ENCODE data around the gene GARIN3. TPM values are rescaled to one million over a fixed set of nuclear protein-coding genes. Genes with fewer than 3 reads are reported as not detected.

The GARIN3 gene
- total RNA-seq, 4 donors from 2014 or later, result not detected

GRCh38 chr5:157203417-157203816, 37.4 kb upstream of the GARIN3 start:
- 85 to 93% methylated on average over 4 of the region's 4 CpGs for WGBS, 2 donors

DNA sequence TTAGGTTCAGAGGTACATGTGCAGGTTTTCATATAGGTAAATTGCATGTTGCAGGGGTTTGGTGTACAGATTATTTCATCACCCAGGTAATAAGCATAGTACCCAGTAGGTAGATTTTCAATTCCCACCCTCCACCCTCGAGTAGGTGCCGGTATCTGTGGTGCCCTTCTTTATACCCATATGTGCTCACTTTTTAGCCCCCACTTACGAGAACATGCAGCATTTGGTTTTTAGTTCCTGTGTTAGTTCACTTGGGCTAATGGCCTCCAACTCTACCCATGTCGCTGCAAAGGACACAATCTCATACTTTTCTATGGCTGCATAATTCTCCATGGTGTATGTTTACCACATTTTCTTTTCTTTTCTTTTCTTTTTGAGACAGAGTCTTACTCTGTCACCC, 35.8 kb upstream of the GARIN3 start:
- no peaks in the 10 kb centered on the region for H3K27me3 ChIP-seq
- no peaks in the 10 kb centered on the region for H3K4me1 ChIP-seq
- no peaks in the 10 kb centered on the region for H3K9me3 ChIP-seq
- no peak for DNase-seq
- no peak for TF ChIP-seq POLR2A (IDR thresholded peaks at IDR 0.05)
- TF ChIP-seq, protein P1, sequence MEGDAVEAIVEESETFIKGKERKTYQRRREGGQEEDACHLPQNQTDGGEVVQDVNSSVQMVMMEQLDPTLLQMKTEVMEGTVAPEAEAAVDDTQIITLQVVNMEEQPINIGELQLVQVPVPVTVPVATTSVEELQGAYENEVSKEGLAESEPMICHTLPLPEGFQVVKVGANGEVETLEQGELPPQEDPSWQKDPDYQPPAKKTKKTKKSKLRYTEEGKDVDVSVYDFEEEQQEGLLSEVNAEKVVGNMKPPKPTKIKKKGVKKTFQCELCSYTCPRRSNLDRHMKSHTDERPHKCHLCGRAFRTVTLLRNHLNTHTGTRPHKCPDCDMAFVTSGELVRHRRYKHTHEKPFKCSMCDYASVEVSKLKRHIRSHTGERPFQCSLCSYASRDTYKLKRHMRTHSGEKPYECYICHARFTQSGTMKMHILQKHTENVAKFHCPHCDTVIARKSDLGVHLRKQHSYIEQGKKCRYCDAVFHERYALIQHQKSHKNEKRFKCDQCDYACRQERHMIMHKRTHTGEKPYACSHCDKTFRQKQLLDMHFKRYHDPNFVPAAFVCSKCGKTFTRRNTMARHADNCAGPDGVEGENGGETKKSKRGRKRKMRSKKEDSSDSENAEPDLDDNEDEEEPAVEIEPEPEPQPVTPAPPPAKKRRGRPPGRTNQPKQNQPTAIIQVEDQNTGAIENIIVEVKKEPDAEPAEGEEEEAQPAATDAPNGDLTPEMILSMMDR (IDR thresholded peaks at IDR 0.05), result no peak
- no peaks in the 10 kb centered on the region for H3K36me3 ChIP-seq
- no peak overlapping the region for H3K4me3 ChIP-seq (replicated peaks in 1 of 3)
- intact Hi-C loops (cut with DNase I), result no loop called here
- 76 to 88% methylated on average over 4 of the region's 4 CpGs for WGBS, 2 donors
- no peak overlapping the region for H3K27ac ChIP-seq

More at GRCh38 chr5:157203417-157203816, 37.4 kb upstream of the GARIN3 start:
- H3K9me3 ChIP-seq, result no peaks in the 10 kb centered on the region
- no peak for TF ChIP-seq POLR2A (IDR thresholded peaks at IDR 0.05)
- TF ChIP-seq, protein P1 (IDR thresholded peaks at IDR 0.05), result no peak
- H3K4me1 ChIP-seq, result no peaks in the 10 kb centered on the region
- no peaks in the 10 kb centered on the region for H3K27me3 ChIP-seq
- DNase-seq, result no peak
- H3K27ac ChIP-seq, result no peak overlapping the region
- no peaks in the 10 kb centered on the region for H3K36me3 ChIP-seq
- intact Hi-C loops (cut with DNase I), result no loop called here
- no peak overlapping the region for H3K4me3 ChIP-seq (replicated peaks in 1 of 3)

DNA sequence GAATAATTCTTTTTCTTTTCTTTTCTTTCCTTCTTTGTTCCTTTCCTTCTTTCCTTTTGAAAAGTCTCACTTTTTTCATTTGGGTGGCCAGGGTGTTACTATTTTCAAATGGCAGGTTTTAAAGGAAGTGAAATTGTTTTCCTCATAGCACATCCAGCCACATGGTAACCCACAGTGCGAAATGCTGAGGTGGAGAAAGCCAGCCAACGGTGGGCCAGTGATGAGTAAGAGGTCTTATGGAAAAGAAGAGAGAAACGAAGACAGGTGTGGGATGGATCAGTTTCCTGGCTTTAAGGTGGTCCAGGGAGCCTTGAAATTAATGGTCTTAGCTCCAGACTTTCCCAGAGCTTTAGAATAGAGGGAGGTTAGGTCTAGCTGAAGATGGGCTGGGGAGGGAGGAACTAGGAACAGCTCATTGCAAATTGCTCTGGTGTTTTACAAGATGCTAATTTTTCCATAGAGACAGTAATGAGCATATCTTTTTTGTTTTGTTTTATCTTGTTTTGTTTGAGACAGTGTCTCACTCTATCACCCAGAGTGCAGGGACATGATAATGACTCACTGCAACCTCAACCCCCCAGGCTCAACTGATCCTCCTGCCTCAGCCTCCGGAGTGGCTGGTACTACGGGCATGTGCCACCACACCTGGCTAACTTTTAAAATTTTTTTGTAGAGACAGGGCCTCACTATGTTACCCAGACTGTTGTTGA, 32.4 kb upstream of the GARIN3 start:
- WGBS, 2 donors, result 53 to 66% methylated on average over 4 to 5 of the region's 5 CpGs

DNA sequence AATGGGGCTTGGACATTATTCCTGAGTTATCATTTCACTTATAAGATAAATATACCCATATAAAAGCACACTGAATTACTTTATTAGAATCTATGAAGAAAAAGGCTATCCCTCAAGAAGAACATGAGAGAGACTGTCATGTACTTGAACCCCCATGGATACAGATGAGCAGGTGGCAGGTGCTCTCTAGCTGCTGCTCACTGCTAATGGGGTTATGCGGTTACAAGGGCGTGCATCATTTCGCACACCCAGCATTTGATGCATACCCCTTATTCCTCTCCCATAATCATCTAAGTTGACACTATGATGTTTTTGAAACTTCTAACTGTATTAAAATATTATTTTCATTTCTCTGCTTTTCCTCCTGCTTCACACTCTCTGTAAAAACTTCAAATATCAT, 31.0 kb upstream of the GARIN3 start:
- no peaks in the 10 kb centered on the region for H3K4me1 ChIP-seq
- intact Hi-C loops (cut with DNase I), result no loop called here
- H3K27me3 ChIP-seq, result no peaks in the 10 kb centered on the region
- 90 to 95% methylated on average over 3 of the region's 3 CpGs for WGBS, 2 donors
- no peak for DNase-seq
- no peaks in the 10 kb centered on the region for H3K9me3 ChIP-seq
- TF ChIP-seq, protein P1 (IDR thresholded peaks at IDR 0.05), result no peak
- no peak for TF ChIP-seq POLR2A (IDR thresholded peaks at IDR 0.05)
- no peaks in the 10 kb centered on the region for H3K36me3 ChIP-seq
- no peak overlapping the region for H3K4me3 ChIP-seq (replicated peaks in 1 of 3)
- H3K27ac ChIP-seq, result no peak overlapping the region

More for the DNA sequence above, 32.4 kb upstream of the GARIN3 start:
- H3K4me3 ChIP-seq (replicated peaks in 1 of 3), result no peak overlapping the region
- H3K27ac ChIP-seq, result no peak overlapping the region
- no peaks in the 10 kb centered on the region for H3K27me3 ChIP-seq
- no peaks in the 10 kb centered on the region for H3K36me3 ChIP-seq
- TF ChIP-seq POLR2A (IDR thresholded peaks at IDR 0.05), result no peak
- TF ChIP-seq, protein P1 (IDR thresholded peaks at IDR 0.05), result no peak
- H3K4me1 ChIP-seq, result no peaks in the 10 kb centered on the region
- no peak for DNase-seq
- intact Hi-C loops (cut with DNase I), result no loop called here
- H3K9me3 ChIP-seq, result no peaks in the 10 kb centered on the region

- no peak for DNase-seq
- Histone ChIP-seq H3K36me3 (no peaks in the 10 kb centered on the region), H3K27me3 (no peaks in the 10 kb centered on the region), H3K27ac (no peak overlapping the region), H3K4me3 (replicated peaks in 1 of 3) (no peak overlapping the region), H3K4me1 (no peaks in the 10 kb centered on the region), H3K9me3 (no peaks in the 10 kb centered on the region)
- intact Hi-C loops (cut with DNase I), result no loop called here
- TF ChIP-seq, protein P1 (IDR thresholded peaks at IDR 0.05), result no peak
- TF ChIP-seq POLR2A (IDR thresholded peaks at IDR 0.05), result no peak
Observed at GRCh38 chr5:157196045-157196444, 30.0 kb upstream of the GARIN3 start.
